ENCODE data around the gene IL17RE. TPM values are rescaled to one million over a fixed set of nuclear protein-coding genes. Genes with fewer than 3 reads are reported as not detected.

IL17RE gene
- total and polyA plus RNA-seq, 9 of the 15 experiments (the other 6 are each of a cell fraction or from before 2014, with no cell fraction given), result 0.32 to 1.9 (median 0.51) TPM; not detected in 4

DNA sequence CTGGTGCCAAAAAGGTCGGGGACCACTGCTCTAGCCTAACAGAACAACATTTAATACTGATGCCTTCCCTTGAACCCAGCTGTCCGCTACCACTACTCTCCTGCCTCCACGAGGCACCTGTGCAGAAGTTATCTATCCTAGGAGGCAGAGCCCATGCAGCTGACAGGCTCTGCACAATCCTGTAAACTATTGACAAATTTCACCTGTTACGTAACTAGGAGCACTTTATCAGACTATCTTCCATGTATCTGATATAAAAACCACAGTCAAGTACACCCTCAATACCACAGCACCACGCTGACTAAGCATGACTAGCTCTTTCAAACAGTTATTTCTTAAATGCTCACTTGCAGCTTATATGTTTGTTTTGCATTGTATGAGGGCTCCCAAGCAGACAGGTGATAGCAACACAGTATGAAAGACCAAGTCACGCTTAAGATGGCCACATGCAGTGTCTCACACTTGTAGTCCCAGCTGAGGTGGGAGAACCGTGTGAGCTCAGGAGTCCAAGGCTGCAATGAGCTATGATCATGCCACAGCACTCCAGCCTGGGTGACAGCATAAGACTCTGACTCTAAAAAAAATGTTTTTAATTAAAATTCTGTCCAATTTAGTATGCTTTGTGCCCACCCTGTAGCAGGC lies 9.8 kb downstream of the IL17RE start (continued):
- peak; percentile 78; the same call in 1 of the 2 replicates for TF ChIP-seq SMARCA4 (IDR thresholded peaks at IDR 0.05)
- peak; percentile 60; the same call in 1 of the 2 replicates for TF ChIP-seq MTA1 (IDR thresholded peaks at IDR 0.05; ENCODE audit: borderline replicate concordance)
- TF ChIP-seq SMARCC2 (IDR thresholded peaks at IDR 0.05; ENCODE audit: low read depth), result peak; percentile 61
- TF ChIP-seq ZNF263 (CRISPR knock-in tag; IDR thresholded peaks at IDR 0.05; ENCODE audit: borderline replicate concordance), result 0 out of 2 replicates have a peak, but pooled peaks have one; percentile 45
- TF ChIP-seq JUN (IDR thresholded peaks at IDR 0.05; ENCODE audit: borderline replicate concordance, low read depth, low read length), result 0 out of 2 replicates have a peak, but pooled peaks have one; percentile 4
- no peak for TF ChIP-seq JUN (CRISPR knock-in tag; IDR thresholded peaks at IDR 0.05; ENCODE audit: borderline replicate concordance)
- TF ChIP-seq ETV1 (tag; conservative IDR thresholded peaks at IDR 0.05; ENCODE audit: low read depth), result no peak
- no peak for TF ChIP-seq SIRT6 (IDR thresholded peaks at IDR 0.05; ENCODE audit: low read depth, low read length)
- TF ChIP-seq, protein P1, sequence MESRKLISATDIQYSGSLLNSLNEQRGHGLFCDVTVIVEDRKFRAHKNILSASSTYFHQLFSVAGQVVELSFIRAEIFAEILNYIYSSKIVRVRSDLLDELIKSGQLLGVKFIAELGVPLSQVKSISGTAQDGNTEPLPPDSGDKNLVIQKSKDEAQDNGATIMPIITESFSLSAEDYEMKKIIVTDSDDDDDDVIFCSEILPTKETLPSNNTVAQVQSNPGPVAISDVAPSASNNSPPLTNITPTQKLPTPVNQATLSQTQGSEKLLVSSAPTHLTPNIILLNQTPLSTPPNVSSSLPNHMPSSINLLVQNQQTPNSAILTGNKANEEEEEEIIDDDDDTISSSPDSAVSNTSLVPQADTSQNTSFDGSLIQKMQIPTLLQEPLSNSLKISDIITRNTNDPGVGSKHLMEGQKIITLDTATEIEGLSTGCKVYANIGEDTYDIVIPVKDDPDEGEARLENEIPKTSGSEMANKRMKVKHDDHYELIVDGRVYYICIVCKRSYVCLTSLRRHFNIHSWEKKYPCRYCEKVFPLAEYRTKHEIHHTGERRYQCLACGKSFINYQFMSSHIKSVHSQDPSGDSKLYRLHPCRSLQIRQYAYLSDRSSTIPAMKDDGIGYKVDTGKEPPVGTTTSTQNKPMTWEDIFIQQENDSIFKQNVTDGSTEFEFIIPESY (CRISPR knock-in tag; IDR thresholded peaks at IDR 0.05), result peak; percentile 81
- no peak for TF ChIP-seq NCOA1 (IDR thresholded peaks at IDR 0.05; ENCODE audit: low read depth)
- peak; percentile 72; the same call in 1 of the 2 replicates for TF ChIP-seq CEBPG (CRISPR knock-in tag; IDR thresholded peaks at IDR 0.05)
- peak; percentile 81 to 94 for TF ChIP-seq CEBPG (tag; conservative IDR thresholded peaks at IDR 0.05 in 1 of 2, IDR thresholded peaks at IDR 0.05 in 1 of 2)
- TF ChIP-seq HLTF (IDR thresholded peaks at IDR 0.05), result no peak
- no peak for TF ChIP-seq RNF2 (IDR thresholded peaks at IDR 0.05)
- no peak for TF ChIP-seq ZFPM2 (CRISPR knock-in tag; IDR thresholded peaks at IDR 0.05)
- TF ChIP-seq, protein P2, sequence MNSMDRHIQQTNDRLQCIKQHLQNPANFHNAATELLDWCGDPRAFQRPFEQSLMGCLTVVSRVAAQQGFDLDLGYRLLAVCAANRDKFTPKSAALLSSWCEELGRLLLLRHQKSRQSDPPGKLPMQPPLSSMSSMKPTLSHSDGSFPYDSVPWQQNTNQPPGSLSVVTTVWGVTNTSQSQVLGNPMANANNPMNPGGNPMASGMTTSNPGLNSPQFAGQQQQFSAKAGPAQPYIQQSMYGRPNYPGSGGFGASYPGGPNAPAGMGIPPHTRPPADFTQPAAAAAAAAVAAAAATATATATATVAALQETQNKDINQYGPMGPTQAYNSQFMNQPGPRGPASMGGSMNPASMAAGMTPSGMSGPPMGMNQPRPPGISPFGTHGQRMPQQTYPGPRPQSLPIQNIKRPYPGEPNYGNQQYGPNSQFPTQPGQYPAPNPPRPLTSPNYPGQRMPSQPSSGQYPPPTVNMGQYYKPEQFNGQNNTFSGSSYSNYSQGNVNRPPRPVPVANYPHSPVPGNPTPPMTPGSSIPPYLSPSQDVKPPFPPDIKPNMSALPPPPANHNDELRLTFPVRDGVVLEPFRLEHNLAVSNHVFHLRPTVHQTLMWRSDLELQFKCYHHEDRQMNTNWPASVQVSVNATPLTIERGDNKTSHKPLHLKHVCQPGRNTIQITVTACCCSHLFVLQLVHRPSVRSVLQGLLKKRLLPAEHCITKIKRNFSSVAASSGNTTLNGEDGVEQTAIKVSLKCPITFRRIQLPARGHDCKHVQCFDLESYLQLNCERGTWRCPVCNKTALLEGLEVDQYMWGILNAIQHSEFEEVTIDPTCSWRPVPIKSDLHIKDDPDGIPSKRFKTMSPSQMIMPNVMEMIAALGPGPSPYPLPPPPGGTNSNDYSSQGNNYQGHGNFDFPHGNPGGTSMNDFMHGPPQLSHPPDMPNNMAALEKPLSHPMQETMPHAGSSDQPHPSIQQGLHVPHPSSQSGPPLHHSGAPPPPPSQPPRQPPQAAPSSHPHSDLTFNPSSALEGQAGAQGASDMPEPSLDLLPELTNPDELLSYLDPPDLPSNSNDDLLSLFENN (IDR thresholded peaks at IDR 0.05; ENCODE audit: low read depth in 2 of 2, low read length in 2 of 2), result no peak
- no peak for TF ChIP-seq HSF4 (CRISPR knock-in tag; IDR thresholded peaks at IDR 0.05; ENCODE audit: borderline replicate concordance)
- TF ChIP-seq, protein P3, sequence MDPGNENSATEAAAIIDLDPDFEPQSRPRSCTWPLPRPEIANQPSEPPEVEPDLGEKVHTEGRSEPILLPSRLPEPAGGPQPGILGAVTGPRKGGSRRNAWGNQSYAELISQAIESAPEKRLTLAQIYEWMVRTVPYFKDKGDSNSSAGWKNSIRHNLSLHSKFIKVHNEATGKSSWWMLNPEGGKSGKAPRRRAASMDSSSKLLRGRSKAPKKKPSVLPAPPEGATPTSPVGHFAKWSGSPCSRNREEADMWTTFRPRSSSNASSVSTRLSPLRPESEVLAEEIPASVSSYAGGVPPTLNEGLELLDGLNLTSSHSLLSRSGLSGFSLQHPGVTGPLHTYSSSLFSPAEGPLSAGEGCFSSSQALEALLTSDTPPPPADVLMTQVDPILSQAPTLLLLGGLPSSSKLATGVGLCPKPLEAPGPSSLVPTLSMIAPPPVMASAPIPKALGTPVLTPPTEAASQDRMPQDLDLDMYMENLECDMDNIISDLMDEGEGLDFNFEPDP (CRISPR knock-in tag; IDR thresholded peaks at IDR 0.05), result no peak
- TF ChIP-seq, protein P4, sequence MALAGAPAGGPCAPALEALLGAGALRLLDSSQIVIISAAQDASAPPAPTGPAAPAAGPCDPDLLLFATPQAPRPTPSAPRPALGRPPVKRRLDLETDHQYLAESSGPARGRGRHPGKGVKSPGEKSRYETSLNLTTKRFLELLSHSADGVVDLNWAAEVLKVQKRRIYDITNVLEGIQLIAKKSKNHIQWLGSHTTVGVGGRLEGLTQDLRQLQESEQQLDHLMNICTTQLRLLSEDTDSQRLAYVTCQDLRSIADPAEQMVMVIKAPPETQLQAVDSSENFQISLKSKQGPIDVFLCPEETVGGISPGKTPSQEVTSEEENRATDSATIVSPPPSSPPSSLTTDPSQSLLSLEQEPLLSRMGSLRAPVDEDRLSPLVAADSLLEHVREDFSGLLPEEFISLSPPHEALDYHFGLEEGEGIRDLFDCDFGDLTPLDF (CRISPR knock-in tag; IDR thresholded peaks at IDR 0.05), result no peak
- TF ChIP-seq C11orf30 (IDR thresholded peaks at IDR 0.05; ENCODE audit: low read depth), result peak; percentile 95

Data from K562 (cell line).